ENCODE measurements around the gene ELANE.

GRCh38 chr19:885536-886224 lies 33.6 kb downstream of the ELANE start:
- TF ChIP-seq CTCF (conservative IDR thresholded peaks at IDR 0.05; ENCODE audit: low read length): no peak
- TF ChIP-seq EZH2phosphoT487 (IDR thresholded peaks at IDR 0.05; ENCODE audit: borderline replicate concordance): no peak
